ENCODE data around the gene MRAS.

Gene MRAS

GRCh38 chr3:138347960-138348753 is at the start of gene MRAS:
Gene MRAS (plus strand): TSS chr3:138348579. CDS start chr3:138372884, 24,305 bp downstream.
- peak in 53 of 58 donors; percentile 38 to 89 (median 71) for DNase-seq

- DNase-seq: peak in 26 of 58 donors; percentile 3 to 75 (median 20)
Measured at GRCh38 chr3:138300647-138301046, 47.7 kb upstream of the MRAS start.

GRCh38 chr3:138303474-138303873 is 44.9 kb upstream of the MRAS start:
- peak in 5 of 58 donors; percentile 13 to 39 (median 20) for DNase-seq

GRCh38 chr3:138307899-138308298 is 40.5 kb upstream of the MRAS start:
- no peak for DNase-seq

GRCh38 chr3:138308783-138309182 is 39.6 kb upstream of the MRAS start:
- DNase-seq: no peak

GRCh38 chr3:138310494-138310893 is 37.9 kb upstream of the MRAS start:
- DNase-seq: no peak

GRCh38 chr3:138314751-138315150 is 33.6 kb upstream of the MRAS start:
- DNase-seq: no peak

GRCh38 chr3:138317687-138318086 is 30.7 kb upstream of the MRAS start:
- no peak for DNase-seq

- DNase-seq: no peak
Measured at GRCh38 chr3:138323971-138324370, 24.4 kb upstream of the MRAS start.

- no peak for DNase-seq
Measured at GRCh38 chr3:138325990-138326389, 22.4 kb upstream of the MRAS start.

- no peak for DNase-seq
Measured at GRCh38 chr3:138326866-138327595, 21.3 kb upstream of the MRAS start.

GRCh38 chr3:138327831-138328230 is 20.5 kb upstream of the MRAS start:
- DNase-seq: no peak

GRCh38 chr3:138328341-138328740 is 20.0 kb upstream of the MRAS start:
- no peak for DNase-seq

GRCh38 chr3:138329127-138329983 is 19.0 kb upstream of the MRAS start, which contains the start of gene NME9:
Gene NME9 (minus strand): TSS chr3:138329851. CDS start chr3:138329335, 516 bp downstream.
- DNase-seq: peak; percentile 22 to 96 (median 82)

- no peak for DNase-seq
Measured at GRCh38 chr3:138329984-138330293, 18.4 kb upstream of the MRAS start.

GRCh38 chr3:138331143-138331894 is 17.1 kb upstream of the MRAS start:
- peak in 3 of 58 donors; percentile 4 to 58 (median 40) for DNase-seq

GRCh38 chr3:138332472-138333073 is 15.8 kb upstream of the MRAS start:
- peak in 1 of 58 donors; percentile 20 for DNase-seq

GRCh38 chr3:138334608-138335007 is 13.8 kb upstream of the MRAS start:
- no peak for DNase-seq

- no peak for DNase-seq
Measured at GRCh38 chr3:138336454-138336999, 11.9 kb upstream of the MRAS start.

- no peak for DNase-seq
Measured at GRCh38 chr3:138338244-138338643, 10.1 kb upstream of the MRAS start.

All from anterior cingulate cortex (tissue), 58 donors.